HepG2 (cell line): ENCODE data around the gene SFXN5. TPM values are rescaled to one million over a fixed set of nuclear protein-coding genes. Genes with fewer than 3 reads are reported as not detected.

Source experiments
- CCDC6 ChIP-seq: sonication (generic); formaldehyde crosslinking; IDR thresholded peaks from 2 replicates; pipeline ENCODE4 v1.8.1; 2022; ENCODE audit warnings: mild to moderate bottlenecking, missing genetic modification reagents, moderate library complexity
- ELF3 ChIP-seq: IDR thresholded peaks from 2 replicates; pipeline ENCODE4 v1.6.1; 2016; ENCODE audit warnings: missing genetic modification reagents, missing compliant biosample characterization
- HNRNPLL ChIP-seq: fragments of 200-400 bp; formaldehyde crosslinking; IDR thresholded peaks from 2 replicates; pipeline ENCODE4 v1.6.1; 2017; ENCODE audit warnings: mild to moderate bottlenecking, low read depth, low read length; ENCODE audit not compliant: poor library complexity, severe bottlenecking
- LCORL ChIP-seq, 2 experiments: fragments of 450-650 bp in 1 of 2; sonication (generic) in 1 of 2; formaldehyde crosslinking in 1 of 2; IDR thresholded peaks; 2 replicates each; pipeline versions ENCODE4 v1.5.0 to v1.6.1; 2017 to 2020; ENCODE audit warnings: antibody characterized with exemption in 1 of 2, missing genetic modification reagents in 1 of 2
- MYC ChIP-seq: sonication (generic); formaldehyde crosslinking; IDR thresholded peaks from 2 replicates; pipeline ENCODE4 v1.9.0; 2021; ENCODE audit warnings: missing genetic modification reagents, borderline replicate concordance
- NFIB ChIP-seq: sonication (generic); formaldehyde crosslinking; IDR thresholded peaks from 2 replicates; pipeline ENCODE4 v1.9.0; 2021; ENCODE audit warnings: missing genetic modification reagents, mild to moderate bottlenecking, borderline replicate concordance
- RFXAP ChIP-seq: sonication (generic); formaldehyde crosslinking; IDR thresholded peaks from 2 replicates; pipeline ENCODE4 v1.4.0; 2020; ENCODE audit warnings: missing genetic modification reagents, borderline replicate concordance
- ZNF143 ChIP-seq: sonication (generic); formaldehyde crosslinking; IDR thresholded peaks from 2 replicates; pipeline ENCODE4 v1.4.0; 2020; ENCODE audit warnings: missing genetic modification reagents
- ZNF354B ChIP-seq: sonication (generic); formaldehyde crosslinking; IDR thresholded peaks from 2 replicates; pipeline ENCODE4 v1.8.0; 2022; ENCODE audit warnings: mild to moderate bottlenecking, missing genetic modification reagents
- ZNF558 ChIP-seq: sonication (generic); formaldehyde crosslinking; IDR thresholded peaks from 2 replicates; pipeline ENCODE4 v1.9.0; 2022; ENCODE audit warnings: mild to moderate bottlenecking, missing genetic modification reagents, borderline replicate concordance
- ZNF589 ChIP-seq: sonication (generic); formaldehyde crosslinking; conservative IDR thresholded peaks from 2 replicates; pipeline ENCODE4 v1.8.0; 2022; ENCODE audit warnings: mild to moderate bottlenecking, moderate library complexity, missing genetic modification reagents
- ZNF615 ChIP-seq: sonication (generic); formaldehyde crosslinking; IDR thresholded peaks from 2 replicates; pipeline ENCODE4 v1.5.0; 2020; ENCODE audit warnings: mild to moderate bottlenecking, missing genetic modification reagents, borderline replicate concordance
- ZNF672 ChIP-seq: sonication (generic); formaldehyde crosslinking; IDR thresholded peaks from 2 replicates; pipeline ENCODE4 v1.8.1; 2022; ENCODE audit warnings: missing genetic modification reagents
- ZNF777 ChIP-seq: sonication (generic); formaldehyde crosslinking; IDR thresholded peaks from 2 replicates; pipeline ENCODE4 v1.4.0; 2020; ENCODE audit warnings: missing genetic modification reagents
- ZSCAN22 ChIP-seq: sonication (generic); formaldehyde crosslinking; IDR thresholded peaks from 2 replicates; pipeline ENCODE4 v1.4.0; 2020; ENCODE audit warnings: mild to moderate bottlenecking, missing genetic modification reagents
- polyA plus RNA-seq, 8 experiments: library from polyadenylated mRNA; depleted of rRNA in 3 of 8; stranded (reverse) in 7 of 8; unstranded in 1 of 8; fragments of >200 nt; fragmentation: Illumina TruSeq in 4 of 8; extraction: Trizol in 4 of 8; gene quantifications; 2 replicates each; pipeline versions ENCODE4 v1.2.1 to v1.2.3, GENCODE V29; 2011 to 2016; ENCODE audit warnings: low read depth in 4 of 8, missing spikeins in 1 of 8, mixed read lengths in 1 of 8; ENCODE audit not compliant: insufficient read depth in 1 of 8
- total RNA-seq, 5 experiments: library from RNA; depleted of rRNA; stranded (reverse); fragments of >200 nt; fragmentation: Illumina TruSeq; extraction: Trizol; gene quantifications; 2 replicates each; pipeline ENCODE4 v1.2.3, GENCODE V29; 2016; ENCODE audit warnings: low read depth in 1 of 5
- TF ChIP-seq, protein P1 (sequence below): IDR thresholded peaks from 2 replicates; pipeline ENCODE4 v1.6.1; 2016; ENCODE audit warnings: low read depth, missing genetic modification reagents, missing compliant biosample characterization
- TF ChIP-seq, protein P2 (sequence below): sonication (generic); formaldehyde crosslinking; IDR thresholded peaks from 2 replicates; pipeline ENCODE4 v1.5.0; 2020; ENCODE audit warnings: mild to moderate bottlenecking, missing genetic modification reagents
- TF ChIP-seq, protein P3 (sequence below): sonication (generic); formaldehyde crosslinking; IDR thresholded peaks from 2 replicates; pipeline ENCODE4 v1.5.0; 2020; ENCODE audit warnings: mild to moderate bottlenecking, missing genetic modification reagents

SFXN5 gene
- total and polyA plus RNA-seq, 2 of the 13 experiments (the other 11 are each of a cell fraction or from before 2014, with no cell fraction given): 34.9 to 37.4 TPM

DNA sequence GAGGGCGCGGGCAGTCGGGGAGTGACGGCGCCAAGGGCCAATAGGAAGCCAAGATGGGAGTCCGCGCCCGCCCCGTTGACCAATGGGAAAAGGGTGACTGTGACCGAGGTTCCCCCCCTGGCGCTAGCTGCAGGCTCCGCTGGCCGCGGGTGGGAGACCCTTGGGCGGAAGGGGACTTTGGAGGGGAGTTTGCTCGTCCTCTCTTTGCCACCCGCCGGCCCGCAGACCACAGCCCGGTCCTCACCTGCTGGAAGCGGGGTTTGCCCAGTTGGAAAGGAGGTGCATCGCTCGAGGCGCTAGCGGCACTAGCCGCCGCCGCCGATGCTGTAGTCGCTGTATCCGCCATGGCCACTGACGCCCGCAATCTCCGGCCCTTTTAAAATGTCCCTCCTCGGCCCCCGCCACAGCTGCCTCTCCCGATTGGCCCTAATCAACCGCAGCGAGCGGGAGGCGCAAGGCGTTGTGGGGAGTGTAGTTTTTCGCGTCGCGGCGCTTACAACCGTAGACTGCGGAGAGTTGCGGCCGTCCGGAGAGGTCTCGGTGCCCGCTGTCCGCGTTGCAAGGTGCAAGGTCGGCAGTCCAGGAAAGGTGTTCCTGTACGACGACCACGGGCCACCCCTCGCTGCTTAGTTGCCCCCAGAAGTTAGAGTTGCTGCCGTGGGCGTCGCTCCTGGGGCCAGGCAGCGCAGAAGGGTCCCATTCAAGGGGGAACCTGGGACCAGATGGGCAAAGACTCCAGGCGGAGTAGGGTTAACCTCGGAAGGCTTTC lies at the start of gene SFXN5 (continued):
- TF ChIP-seq, protein P1, sequence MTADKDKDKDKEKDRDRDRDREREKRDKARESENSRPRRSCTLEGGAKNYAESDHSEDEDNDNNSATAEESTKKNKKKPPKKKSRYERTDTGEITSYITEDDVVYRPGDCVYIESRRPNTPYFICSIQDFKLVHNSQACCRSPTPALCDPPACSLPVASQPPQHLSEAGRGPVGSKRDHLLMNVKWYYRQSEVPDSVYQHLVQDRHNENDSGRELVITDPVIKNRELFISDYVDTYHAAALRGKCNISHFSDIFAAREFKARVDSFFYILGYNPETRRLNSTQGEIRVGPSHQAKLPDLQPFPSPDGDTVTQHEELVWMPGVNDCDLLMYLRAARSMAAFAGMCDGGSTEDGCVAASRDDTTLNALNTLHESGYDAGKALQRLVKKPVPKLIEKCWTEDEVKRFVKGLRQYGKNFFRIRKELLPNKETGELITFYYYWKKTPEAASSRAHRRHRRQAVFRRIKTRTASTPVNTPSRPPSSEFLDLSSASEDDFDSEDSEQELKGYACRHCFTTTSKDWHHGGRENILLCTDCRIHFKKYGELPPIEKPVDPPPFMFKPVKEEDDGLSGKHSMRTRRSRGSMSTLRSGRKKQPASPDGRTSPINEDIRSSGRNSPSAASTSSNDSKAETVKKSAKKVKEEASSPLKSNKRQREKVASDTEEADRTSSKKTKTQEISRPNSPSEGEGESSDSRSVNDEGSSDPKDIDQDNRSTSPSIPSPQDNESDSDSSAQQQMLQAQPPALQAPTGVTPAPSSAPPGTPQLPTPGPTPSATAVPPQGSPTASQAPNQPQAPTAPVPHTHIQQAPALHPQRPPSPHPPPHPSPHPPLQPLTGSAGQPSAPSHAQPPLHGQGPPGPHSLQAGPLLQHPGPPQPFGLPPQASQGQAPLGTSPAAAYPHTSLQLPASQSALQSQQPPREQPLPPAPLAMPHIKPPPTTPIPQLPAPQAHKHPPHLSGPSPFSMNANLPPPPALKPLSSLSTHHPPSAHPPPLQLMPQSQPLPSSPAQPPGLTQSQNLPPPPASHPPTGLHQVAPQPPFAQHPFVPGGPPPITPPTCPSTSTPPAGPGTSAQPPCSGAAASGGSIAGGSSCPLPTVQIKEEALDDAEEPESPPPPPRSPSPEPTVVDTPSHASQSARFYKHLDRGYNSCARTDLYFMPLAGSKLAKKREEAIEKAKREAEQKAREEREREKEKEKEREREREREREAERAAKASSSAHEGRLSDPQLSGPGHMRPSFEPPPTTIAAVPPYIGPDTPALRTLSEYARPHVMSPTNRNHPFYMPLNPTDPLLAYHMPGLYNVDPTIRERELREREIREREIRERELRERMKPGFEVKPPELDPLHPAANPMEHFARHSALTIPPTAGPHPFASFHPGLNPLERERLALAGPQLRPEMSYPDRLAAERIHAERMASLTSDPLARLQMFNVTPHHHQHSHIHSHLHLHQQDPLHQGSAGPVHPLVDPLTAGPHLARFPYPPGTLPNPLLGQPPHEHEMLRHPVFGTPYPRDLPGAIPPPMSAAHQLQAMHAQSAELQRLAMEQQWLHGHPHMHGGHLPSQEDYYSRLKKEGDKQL (CRISPR knock-in tag): peak; percentile 27; the same call in 1 of the 2 replicates
- TF ChIP-seq ZNF777 (CRISPR knock-in tag) (peak; percentile 50; the same call in 1 of the 2 replicates), RFXAP (peak; percentile 80; the same call in 1 of the 2 replicates), ZSCAN22 (CRISPR knock-in tag) (no peak), CCDC6 (CRISPR knock-in tag) (peak; percentile 17; the same call in 1 of the 2 replicates), ZNF589 (CRISPR knock-in tag) (no peak), LCORL (IDR thresholded peaks at IDR 0.05) (no peak), LCORL (CRISPR knock-in tag; IDR thresholded peaks at IDR 0.05) (peak; percentile 85), ZNF615 (CRISPR knock-in tag) (no peak; the same call in 1 of the 2 replicates), ZNF672 (CRISPR knock-in tag) (no peak), ELF3 (no peak; the same call in 1 of the 2 replicates), MYC (CRISPR knock-in tag) (peak; percentile 59; the same call in 1 of the 2 replicates), HNRNPLL (peak; percentile 100), ZNF354B (CRISPR knock-in tag) (peak; percentile 29; the same call in 1 of the 2 replicates), ZNF143 (peak; percentile 95), ZNF558 (CRISPR knock-in tag) (peak; percentile 94; the same call in 1 of the 2 replicates), NFIB (CRISPR knock-in tag) (no peak)
- TF ChIP-seq, protein P2, sequence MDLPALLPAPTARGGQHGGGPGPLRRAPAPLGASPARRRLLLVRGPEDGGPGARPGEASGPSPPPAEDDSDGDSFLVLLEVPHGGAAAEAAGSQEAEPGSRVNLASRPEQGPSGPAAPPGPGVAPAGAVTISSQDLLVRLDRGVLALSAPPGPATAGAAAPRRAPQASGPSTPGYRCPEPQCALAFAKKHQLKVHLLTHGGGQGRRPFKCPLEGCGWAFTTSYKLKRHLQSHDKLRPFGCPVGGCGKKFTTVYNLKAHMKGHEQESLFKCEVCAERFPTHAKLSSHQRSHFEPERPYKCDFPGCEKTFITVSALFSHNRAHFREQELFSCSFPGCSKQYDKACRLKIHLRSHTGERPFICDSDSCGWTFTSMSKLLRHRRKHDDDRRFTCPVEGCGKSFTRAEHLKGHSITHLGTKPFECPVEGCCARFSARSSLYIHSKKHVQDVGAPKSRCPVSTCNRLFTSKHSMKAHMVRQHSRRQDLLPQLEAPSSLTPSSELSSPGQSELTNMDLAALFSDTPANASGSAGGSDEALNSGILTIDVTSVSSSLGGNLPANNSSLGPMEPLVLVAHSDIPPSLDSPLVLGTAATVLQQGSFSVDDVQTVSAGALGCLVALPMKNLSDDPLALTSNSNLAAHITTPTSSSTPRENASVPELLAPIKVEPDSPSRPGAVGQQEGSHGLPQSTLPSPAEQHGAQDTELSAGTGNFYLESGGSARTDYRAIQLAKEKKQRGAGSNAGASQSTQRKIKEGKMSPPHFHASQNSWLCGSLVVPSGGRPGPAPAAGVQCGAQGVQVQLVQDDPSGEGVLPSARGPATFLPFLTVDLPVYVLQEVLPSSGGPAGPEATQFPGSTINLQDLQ: no peak
- TF ChIP-seq, protein P3, sequence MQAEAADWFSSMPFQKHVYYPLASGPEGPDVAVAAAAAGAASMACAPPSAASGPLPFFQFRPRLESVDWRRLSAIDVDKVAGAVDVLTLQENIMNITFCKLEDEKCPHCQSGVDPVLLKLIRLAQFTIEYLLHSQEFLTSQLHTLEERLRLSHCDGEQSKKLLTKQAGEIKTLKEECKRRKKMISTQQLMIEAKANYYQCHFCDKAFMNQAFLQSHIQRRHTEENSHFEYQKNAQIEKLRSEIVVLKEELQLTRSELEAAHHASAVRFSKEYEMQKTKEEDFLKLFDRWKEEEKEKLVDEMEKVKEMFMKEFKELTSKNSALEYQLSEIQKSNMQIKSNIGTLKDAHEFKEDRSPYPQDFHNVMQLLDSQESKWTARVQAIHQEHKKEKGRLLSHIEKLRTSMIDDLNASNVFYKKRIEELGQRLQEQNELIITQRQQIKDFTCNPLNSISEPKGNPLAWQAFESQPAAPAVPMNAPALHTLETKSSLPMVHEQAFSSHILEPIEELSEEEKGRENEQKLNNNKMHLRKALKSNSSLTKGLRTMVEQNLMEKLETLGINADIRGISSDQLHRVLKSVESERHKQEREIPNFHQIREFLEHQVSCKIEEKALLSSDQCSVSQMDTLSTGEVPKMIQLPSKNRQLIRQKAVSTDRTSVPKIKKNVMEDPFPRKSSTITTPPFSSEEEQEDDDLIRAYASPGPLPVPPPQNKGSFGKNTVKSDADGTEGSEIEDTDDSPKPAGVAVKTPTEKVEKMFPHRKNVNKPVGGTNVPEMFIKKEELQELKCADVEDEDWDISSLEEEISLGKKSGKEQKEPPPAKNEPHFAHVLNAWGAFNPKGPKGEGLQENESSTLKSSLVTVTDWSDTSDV (CRISPR knock-in tag): peak; percentile 58; the same call in 1 of the 2 replicates
